OCI-LY1 (cell line): ENCODE data around the gene TPH1.

Source experiments
- EZH2 ChIP-seq: fragments of 200-600 bp; sonication (generic), shearing (Covaris generic); IDR thresholded peaks from 2 replicates; pipeline ENCODE4 v1.8.0; 2017; ENCODE audit warnings: borderline replicate concordance, mixed run types, mild to moderate bottlenecking, antibody characterized with exemption, low read length, moderate library complexity, mixed read lengths
- TF ChIP-seq, protein P1 (sequence below): fragments of 200-600 bp; sonication (generic), shearing (Covaris generic); IDR thresholded peaks from 2 replicates; pipeline ENCODE4 v1.5.1; 2017; ENCODE audit warnings: mild to moderate bottlenecking, antibody characterized with exemption, low read length, moderate library complexity, mixed read lengths

DNA sequence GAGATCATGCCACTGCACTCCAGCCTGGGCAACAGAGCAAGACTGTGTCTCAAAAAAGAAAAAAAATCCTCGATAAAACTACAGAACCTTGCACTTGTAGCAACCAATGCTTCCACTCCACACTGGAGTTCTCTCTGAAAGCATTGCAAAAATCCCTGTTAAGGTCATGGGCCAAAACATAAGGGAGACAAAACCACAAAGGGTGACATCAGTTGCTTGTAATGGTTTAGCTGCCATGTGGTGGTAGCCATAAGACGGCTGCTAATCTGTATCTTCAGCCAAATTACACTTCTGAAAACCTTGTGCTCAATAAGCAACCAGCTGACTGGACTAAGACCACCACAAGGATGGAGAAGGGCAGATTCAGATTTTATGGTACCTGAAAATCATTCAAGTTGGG is 20.6 kb upstream of the TPH1 start:
- TF ChIP-seq, protein P1, sequence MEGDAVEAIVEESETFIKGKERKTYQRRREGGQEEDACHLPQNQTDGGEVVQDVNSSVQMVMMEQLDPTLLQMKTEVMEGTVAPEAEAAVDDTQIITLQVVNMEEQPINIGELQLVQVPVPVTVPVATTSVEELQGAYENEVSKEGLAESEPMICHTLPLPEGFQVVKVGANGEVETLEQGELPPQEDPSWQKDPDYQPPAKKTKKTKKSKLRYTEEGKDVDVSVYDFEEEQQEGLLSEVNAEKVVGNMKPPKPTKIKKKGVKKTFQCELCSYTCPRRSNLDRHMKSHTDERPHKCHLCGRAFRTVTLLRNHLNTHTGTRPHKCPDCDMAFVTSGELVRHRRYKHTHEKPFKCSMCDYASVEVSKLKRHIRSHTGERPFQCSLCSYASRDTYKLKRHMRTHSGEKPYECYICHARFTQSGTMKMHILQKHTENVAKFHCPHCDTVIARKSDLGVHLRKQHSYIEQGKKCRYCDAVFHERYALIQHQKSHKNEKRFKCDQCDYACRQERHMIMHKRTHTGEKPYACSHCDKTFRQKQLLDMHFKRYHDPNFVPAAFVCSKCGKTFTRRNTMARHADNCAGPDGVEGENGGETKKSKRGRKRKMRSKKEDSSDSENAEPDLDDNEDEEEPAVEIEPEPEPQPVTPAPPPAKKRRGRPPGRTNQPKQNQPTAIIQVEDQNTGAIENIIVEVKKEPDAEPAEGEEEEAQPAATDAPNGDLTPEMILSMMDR = no peak
- no peak for TF ChIP-seq EZH2
